EH (cell line): ENCODE measurements around the gene UBL4B.
A peak's percentile ranks its signal among the peaks of the same experiment; 100 is the strongest.

Experiments used
- DNase-seq: peaks from one replicate; pipeline ENCODE4 v3.0.0-alpha.2; 2015; ENCODE audit warnings: low read depth

The UBL4B gene

DNA sequence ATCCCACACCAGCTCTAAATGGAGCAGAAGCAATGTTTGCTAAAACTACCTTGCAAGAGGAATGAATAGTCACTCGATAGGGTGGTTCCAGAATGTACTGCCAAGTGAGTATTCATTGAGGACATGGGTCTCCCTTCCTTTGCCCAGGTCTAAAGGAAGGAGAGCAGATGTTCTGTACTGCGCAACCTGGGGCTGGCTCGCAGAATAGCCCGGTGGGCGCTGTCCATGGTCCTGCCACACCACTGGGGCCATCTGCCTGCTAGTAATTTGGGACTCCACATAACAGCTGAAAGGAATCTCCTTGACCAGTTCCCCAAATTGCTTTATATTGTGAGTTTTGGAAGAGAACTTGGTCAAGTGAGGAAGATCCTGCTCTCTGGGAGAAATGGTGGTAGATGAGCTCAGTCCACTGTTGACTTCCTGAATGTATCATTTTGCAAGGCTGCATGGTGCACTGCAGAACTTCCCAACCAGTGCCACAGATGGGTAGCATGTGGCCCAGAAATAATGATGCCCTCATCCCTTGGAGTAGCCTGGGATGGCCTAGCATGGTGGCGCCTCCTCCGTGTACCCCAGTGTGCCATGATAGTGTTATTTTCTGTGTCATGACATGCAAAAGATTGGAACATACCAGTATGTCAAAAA, 43.8 kb downstream of the UBL4B start:
- peak; percentile 73 for DNase-seq

DNA sequence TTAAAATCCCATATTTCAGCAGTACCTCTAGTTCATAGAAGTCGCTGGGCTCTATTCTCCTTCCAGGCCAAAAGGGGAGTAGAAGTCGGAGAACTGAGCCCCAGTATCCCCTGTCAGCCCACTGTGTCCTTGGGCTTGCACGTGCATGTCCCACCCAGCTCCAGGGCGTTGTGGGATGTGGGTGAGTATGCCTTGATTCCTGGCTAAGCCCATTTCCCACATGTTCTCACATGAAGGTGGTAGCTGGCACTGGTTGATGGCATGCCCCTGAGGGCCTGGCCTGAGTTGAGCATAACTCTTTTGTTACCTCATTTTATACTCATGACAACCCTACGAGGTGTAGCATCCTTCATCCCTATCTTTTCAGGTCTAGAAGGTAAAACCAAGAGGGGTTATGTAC, 46.0 kb downstream of the UBL4B start:
- no peak for DNase-seq

DNA sequence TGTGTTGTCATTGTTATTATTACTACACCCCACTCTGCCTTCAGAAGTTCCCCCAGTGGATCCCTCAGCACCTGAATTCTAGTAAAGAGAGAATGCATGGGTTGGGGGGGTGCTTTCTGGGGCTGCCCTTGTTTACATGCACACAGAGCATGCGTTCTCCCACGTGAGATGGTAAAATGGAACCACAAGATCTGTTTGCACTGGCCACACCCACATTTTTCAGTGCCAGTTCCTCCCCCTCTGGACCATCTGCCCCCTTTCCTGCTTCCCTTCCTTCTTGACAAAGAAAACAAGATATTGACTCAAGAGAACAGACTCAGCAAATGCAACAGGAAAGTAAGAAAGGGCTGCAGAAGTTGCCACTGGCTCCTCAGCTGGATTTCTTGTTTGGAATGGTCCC, 46.9 kb downstream of the UBL4B start:
- no peak for DNase-seq

DNA sequence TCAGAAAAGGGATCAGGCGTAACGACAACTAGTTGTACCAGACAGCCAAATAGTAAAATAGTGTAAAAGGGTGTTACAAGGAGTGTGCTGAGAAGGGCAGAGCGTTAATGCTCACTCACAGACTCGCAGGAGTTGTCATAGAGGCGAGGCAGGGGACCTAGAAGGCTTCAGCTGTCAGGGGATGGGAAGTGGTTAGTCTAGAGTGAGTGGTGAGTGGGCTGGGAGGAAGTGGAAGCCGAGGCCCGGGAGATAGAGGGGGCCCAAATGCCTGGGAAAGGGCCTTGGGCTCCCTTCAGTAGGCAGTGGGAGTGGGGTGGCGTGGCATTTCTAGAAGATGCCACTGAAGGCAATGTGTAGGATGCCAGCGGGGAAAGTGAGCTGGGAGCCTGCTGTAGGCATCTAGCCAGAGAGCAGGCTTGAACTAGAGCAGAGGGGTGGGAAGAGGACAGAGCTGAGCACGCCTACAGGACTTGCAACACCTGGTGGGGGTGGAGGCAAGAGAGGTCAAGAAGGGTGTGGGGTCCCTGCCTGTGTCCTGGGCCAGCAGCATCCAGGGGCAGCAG, 48.4 kb downstream of the UBL4B start:
- DNase-seq = no peak

DNA sequence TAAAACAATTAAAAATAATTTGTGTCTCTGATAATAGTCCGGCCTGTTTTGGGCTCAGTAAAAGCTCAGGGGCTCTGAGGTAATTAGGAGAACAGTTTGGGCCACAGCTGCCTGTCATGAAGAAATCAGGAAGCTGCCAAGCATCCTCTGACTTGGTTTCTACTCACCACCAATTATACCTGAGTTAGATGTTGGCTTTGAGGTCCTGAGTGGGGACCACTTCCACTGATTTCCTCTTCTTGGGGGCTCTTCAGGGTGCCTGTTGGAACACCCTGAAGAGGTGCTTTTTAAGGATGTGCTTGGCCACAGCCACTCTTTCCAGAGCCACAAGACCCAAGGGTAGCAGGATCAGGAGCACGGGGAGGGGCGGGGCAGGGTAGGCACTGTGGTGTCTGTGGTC, 48.9 kb downstream of the UBL4B start:
- DNase-seq = no peak

DNA sequence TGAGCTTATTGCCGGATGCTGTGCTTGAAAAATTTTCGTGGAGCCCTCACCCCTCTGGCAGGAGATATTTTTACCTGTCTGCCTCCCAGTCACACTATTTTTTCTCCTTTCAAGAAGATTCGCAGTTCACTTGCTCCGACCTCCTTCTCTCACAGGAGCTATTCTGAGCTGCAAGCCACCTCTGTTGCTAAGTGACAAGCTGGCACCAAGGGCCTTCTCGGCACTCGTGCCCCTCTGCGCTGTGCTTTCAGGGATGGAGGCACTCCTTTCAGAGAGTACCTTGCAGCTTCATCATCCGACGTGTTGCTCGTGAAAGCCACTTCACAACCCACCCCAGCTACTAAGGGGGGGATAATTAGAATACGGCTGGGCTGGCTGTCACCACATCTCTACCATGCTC, 49.6 kb downstream of the UBL4B start:
- DNase-seq = no peak
